GM12873 (cell line): ENCODE results near the gene AP1B1.

Experiments used
- TF ChIP-seq, protein P1 (sequence below): IDR thresholded peaks from 2 replicates; pipeline ENCODE4 v1.5.1; 2012; ENCODE audit warnings: low read depth, mild to moderate bottlenecking, moderate library complexity, low read length, control low read depth; ENCODE audit not compliant: insufficient read depth; ENCODE audit errors: missing control alignments

Gene AP1B1

DNA sequence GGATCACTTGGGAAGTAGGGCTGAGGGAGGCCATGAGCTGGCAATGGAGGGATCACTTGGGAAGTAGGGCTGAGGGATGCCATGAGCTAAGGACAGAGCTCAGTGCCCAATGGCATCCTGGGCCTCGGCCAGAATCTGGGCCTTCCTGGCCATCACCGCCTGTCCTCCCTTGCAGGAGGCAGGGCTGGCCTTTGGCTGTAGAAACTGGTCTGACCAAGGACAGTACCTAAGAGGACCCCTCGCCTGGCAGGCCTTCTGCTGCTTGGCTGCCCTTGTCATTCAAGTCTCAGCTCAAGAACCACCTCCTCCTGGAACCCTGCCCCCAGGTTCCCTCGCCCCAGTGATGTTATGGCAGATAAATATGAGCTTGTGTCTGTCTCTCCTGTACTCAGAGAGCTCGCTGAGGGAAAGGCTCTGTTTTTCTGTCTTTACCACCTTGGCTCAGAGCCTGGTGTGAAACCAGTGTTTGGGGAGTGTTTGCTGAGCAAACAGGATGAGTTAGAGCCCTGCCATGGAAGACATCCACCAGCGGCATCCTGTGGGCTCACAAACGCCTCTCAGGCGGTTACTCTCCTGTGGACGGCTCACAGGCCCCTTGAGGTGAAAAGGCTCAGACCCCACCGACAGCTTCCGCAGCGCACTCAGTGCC is 53.5 kb downstream of the AP1B1 start:
- TF ChIP-seq, protein P1, sequence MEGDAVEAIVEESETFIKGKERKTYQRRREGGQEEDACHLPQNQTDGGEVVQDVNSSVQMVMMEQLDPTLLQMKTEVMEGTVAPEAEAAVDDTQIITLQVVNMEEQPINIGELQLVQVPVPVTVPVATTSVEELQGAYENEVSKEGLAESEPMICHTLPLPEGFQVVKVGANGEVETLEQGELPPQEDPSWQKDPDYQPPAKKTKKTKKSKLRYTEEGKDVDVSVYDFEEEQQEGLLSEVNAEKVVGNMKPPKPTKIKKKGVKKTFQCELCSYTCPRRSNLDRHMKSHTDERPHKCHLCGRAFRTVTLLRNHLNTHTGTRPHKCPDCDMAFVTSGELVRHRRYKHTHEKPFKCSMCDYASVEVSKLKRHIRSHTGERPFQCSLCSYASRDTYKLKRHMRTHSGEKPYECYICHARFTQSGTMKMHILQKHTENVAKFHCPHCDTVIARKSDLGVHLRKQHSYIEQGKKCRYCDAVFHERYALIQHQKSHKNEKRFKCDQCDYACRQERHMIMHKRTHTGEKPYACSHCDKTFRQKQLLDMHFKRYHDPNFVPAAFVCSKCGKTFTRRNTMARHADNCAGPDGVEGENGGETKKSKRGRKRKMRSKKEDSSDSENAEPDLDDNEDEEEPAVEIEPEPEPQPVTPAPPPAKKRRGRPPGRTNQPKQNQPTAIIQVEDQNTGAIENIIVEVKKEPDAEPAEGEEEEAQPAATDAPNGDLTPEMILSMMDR, result no peak

DNA sequence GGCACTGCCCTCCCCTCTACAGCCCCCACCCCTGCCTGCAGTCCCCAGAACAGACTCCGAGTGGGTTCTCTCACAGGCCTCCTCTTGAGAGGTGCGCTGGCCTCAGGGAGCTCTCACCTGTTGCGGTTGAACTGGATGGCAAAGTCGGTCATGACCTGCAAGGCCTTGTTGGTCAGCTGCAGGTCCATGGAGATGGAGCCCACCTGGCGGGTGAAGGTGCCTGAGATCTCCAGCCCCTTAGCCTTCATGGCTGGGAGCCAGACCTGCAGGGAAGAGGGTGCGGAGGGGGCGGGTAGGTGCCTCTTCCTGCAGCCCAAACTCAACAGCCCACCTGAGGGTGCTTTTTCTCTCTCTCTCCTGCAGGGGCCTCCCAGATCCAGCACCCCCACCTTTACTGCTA is 54.2 kb downstream of the AP1B1 start:
- TF ChIP-seq, protein P1, result no peak

DNA sequence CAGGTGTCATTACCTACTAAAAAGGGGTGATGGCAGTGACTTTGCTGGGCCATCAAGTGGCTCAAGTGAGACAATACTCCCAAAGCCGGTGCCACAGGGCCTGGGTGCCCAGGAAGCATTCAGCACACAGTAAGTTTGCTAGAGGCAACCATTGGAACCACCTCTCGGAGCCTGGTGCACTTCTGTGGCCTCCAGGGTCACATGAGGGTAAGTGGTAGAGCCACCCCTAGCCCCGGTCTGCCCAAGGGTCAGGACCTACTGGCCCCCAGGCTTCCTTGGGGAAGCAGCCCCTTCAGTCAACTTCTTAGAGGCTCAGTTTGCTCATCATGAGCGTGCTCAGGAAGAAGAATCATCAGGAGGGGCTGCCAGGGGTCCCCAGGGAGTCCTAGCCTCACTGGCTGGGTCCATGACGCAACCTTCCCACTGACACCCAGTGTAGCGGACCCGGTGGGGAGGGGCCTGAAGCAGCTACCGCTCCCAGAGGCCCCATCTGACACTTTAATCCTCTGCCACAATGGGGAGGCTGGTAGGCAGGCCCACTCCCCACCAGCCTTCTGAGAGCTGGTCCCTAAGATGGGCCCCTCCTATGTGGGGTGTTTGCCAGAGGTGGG is 55.4 kb downstream of the AP1B1 start:
- TF ChIP-seq, protein P1, result no peak

DNA sequence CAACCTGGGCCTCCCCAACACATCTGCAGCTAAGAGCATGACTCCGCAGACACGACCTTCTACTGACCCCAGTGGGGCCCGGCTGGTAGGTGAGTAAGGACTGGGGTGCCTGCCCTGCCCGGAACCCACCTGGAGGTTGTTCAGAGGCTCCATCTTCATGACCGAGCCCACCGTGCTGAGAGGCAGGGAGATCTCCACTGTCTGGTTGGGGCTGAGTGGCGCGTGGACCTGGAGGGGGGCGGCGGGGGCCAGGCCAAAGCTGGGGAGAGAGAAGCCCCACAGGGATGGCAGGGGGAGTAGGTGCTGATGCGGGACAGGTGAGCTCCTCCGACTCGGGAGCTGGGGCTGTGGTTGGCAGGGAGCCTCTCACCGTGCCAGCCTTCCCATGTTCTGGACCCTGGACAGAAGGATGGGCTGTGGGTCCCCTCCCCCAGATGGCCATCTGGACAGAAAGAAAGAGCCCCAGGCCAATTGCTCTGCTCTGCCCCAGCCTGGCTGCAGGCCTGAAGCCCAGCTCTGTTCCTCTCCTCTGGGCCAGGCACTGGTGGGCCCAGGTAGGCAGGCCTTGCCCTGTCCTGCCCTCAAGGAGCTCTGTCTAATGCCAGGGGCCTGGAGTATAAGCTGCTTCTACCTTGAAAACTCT is 56.6 kb downstream of the AP1B1 start:
- TF ChIP-seq, protein P1, result no peak

DNA sequence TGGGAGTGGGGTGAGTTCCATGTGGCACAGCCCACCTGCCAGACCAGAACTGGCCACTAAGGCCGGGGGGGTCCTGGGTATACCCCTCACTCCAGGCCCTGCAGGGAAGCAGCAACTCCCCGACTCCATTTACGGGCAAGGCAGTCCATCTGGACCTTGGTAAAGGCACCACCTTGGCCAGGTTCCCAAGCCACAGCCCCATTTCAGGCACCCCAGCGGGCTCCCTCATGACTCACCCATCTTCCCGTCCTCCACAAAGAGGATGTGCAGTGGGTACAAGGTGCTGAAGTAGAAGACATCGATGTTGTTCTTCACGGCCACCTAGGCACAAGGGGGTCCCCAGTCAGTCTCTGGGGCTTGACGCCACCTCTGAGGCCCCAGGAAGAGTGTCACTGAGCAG is 57.2 kb downstream of the AP1B1 start:
- TF ChIP-seq, protein P1, result no peak

DNA sequence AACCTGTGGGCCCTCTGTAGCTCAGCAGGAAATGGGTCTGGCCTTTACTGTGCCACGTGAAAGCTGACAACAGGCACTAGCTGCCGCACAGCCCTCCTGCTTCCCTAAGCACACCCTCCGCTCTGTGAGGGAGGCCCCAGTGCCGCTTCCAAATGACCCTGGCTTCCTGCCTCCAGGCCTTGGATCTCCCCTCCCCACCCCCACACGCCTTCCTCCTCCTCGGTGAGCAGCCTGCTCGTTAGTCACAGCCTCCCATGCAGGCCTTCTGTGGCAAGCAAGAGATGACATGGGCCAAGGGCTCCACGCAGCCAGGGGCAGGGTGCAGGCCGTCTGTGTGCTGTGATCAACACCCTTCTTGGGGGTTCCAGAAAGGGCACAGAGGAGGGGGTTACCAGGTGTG is 57.6 kb downstream of the AP1B1 start:
- TF ChIP-seq, protein P1, result no peak

DNA sequence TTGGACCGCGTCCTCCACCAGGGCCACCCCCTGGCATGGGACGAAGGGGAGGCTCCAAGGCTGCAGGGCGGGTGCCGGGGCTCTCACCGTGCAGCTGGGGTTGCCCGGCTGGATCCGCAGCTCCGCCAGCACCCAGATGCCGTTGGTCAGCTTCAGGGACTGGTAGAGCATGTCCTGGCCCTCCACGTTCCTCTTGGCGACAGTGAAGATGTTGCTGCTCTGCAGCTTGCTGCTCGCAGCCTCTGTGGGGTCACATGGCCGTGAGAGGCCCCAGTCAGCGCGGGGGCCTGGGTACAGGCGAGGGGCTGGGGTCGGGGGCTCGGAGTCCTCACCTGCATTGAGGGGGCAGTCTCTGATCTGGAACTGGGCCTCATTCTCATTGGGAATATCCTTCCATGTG is 58.1 kb downstream of the AP1B1 start:
- TF ChIP-seq, protein P1, result no peak
